ENCODE measurements around the gene DGKD.

- TF ChIP-seq CTCF (IDR thresholded peaks at IDR 0.05 in 2 of 3, conservative IDR thresholded peaks at IDR 0.05 in 1 of 3; ENCODE audit: insufficient read depth in 2 of 3, low read depth in 1 of 3, low read length in 3 of 3): no peak
- TF ChIP-seq CBX1 (IDR thresholded peaks at IDR 0.05; ENCODE audit: low read depth): no peak
- TF ChIP-seq KDM1A (IDR thresholded peaks at IDR 0.05): no peak
- TF ChIP-seq EP300 (IDR thresholded peaks at IDR 0.05; ENCODE audit: low read length): no peak
- TF ChIP-seq SMARCA5 (IDR thresholded peaks at IDR 0.05): no peak
- no peak for TF ChIP-seq NCOA1 (IDR thresholded peaks at IDR 0.05; ENCODE audit: low read depth)
- TF ChIP-seq ZNF197 (CRISPR knock-in tag; IDR thresholded peaks at IDR 0.05; ENCODE audit: low read depth): no peak
- no peak for TF ChIP-seq ZNF766 (CRISPR knock-in tag; conservative IDR thresholded peaks at IDR 0.05)
- no peak for TF ChIP-seq ATF1 (CRISPR knock-in tag; IDR thresholded peaks at IDR 0.05)
- no peak for TF ChIP-seq ATF1 (tag; IDR thresholded peaks at IDR 0.05)
- no peak for TF ChIP-seq KDM5B (IDR thresholded peaks at IDR 0.05; ENCODE audit: insufficient replicate concordance, low read depth, low read length)
- no peak for TF ChIP-seq GATA2 (CRISPR knock-in tag; IDR thresholded peaks at IDR 0.05)
Measured at GRCh38 chr2:233480490-233481202, 126.4 kb downstream of the DGKD start.
